Large intestine (tissue), 3 donors: Measurements from ENCODE around the gene FUT8. TPM values are rescaled to one million over a fixed set of nuclear protein-coding genes. Genes with fewer than 3 reads are reported as not detected.

Experiments used
- DNase-seq, 2 donors: peaks; one replicate each; pipeline versions ENCODE4 v3.0.0 to v3.0.0-alpha.2; 2013
- H3K27ac ChIP-seq: one replicate; pipeline ENCODE4 v1.5.1; 2013; ENCODE audit warnings: low read length
- H3K27me3 ChIP-seq: 2 replicates; pipeline ENCODE4 v1.6.1; 2013; ENCODE audit warnings: low read length; ENCODE audit not compliant: control insufficient read depth, insufficient read depth
- H3K36me3 ChIP-seq: 2 replicates; pipeline ENCODE4 v1.6.1; 2013; ENCODE audit warnings: low read length; ENCODE audit not compliant: control insufficient read depth, insufficient read depth
- H3K4me1 ChIP-seq: one replicate; pipeline ENCODE4 v1.6.1; 2013; ENCODE audit warnings: low read length; ENCODE audit not compliant: control insufficient read depth, insufficient read depth
- H3K4me3 ChIP-seq: one replicate; pipeline ENCODE4 v1.5.1; 2013; ENCODE audit warnings: low read length
- H3K9me3 ChIP-seq: one replicate; pipeline ENCODE4 v1.6.1; 2013; ENCODE audit warnings: mild to moderate bottlenecking, low read depth, low read length, moderate library complexity; ENCODE audit not compliant: control insufficient read depth
- WGBS: methylation state at CpG from one replicate; pipeline ENCODE4 v1.1.5; 2013; ENCODE audit warnings: low lambda C conversion rate; ENCODE audit not compliant: insufficient coverage; 5-methylcytosine and 5-hydroxymethylcytosine counted together
- polyA plus RNA-seq: library from polyadenylated mRNA; unstranded; fragments of 120-200 nt; gene quantifications from one replicate; pipeline ENCODE4 v1.2.1, GENCODE V29; 2013

The FUT8 gene
- polyA plus RNA-seq, 1 donor, result 53.7 TPM

DNA sequence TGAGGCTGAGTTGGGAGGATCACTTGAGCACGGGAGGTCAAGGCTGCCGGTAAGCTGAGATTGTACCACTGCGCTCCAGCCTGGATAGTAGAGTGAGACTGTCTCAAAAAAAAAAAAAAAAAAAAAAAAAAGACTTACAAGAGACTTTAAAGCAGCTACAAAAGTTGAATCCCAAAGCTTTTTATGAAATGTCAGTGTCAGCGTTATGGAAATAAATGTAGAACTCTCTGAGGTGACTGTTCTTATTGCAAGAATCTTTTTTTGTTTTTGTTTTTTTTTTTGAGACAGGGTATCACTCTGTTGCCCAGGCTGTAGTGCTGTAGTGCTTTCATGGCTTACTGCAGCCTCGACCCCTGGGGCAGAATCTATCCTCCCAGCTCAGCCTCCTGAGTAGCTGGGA is 17.2 kb downstream of the FUT8 start:
- Histone ChIP-seq H3K36me3 (no peaks in the 10 kb centered on the region), H3K27ac (no peak overlapping the region), H3K4me1 (no peaks in the 10 kb centered on the region), H3K9me3 (no peaks in the 10 kb centered on the region), H3K27me3 (no peaks in the 10 kb centered on the region), H3K4me3 (no peak overlapping the region)
- no peak for DNase-seq
- WGBS, result 100% methylated on average over 1 of the region's 5 CpGs

DNA sequence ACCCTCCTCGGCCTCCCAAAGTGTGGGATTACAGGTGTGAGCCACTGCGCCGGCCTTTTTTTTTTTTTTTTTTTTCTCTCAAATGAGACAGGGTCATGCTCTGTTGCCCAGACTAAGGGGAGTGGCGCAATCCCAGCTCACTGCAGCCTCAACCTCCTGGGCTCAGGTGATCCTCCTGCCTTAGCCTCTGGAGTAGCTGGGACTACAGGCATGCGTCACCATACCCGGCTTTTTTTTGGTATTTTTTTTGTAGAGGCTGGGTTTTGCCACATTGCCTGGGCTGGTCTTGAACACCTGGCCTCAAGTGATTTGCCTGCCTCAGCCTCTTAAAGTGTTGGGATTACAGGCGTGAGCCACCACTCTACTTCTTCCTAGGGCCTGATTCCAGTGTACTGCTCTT is 18.7 kb downstream of the FUT8 start:
- Histone ChIP-seq H3K4me1 (no peaks in the 10 kb centered on the region), H3K27ac (no peak overlapping the region), H3K4me3 (no peak overlapping the region), H3K9me3 (peaks cover 5% of the 10 kb centered on the region), H3K36me3 (peaks cover 3% of the 10 kb centered on the region), H3K27me3 (no peaks in the 10 kb centered on the region)
- DNase-seq, result no peak
- WGBS, result 100% methylated on average over 1 of the region's 7 CpGs

DNA sequence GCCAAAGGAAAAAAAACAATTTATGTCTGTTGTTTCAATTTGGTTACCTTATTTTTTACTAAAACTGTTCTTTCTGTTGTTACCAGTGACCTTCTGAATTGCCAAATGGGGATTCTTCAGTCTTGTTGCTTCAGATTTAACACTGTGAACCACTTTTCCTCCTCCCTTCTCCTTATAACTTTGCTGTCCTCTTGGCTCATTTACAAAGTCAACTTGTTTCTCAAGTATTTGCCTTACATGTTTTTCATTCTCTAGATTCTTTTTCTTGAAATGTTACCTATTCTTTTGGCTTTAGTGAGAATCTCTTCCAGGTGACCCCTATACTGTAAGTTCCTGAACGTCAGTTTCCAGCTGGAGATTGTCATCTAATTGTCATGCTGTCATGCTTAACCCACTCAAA is 19.4 kb downstream of the FUT8 start:
- Histone ChIP-seq H3K9me3 (peaks cover 5% of the 10 kb centered on the region), H3K36me3 (peaks cover 3% of the 10 kb centered on the region), H3K4me3 (no peak overlapping the region), H3K27me3 (no peaks in the 10 kb centered on the region), H3K4me1 (no peaks in the 10 kb centered on the region), H3K27ac (no peak overlapping the region)
- DNase-seq, result no peak
- 83% methylated on average over 1 of the region's 1 CpG for WGBS

DNA sequence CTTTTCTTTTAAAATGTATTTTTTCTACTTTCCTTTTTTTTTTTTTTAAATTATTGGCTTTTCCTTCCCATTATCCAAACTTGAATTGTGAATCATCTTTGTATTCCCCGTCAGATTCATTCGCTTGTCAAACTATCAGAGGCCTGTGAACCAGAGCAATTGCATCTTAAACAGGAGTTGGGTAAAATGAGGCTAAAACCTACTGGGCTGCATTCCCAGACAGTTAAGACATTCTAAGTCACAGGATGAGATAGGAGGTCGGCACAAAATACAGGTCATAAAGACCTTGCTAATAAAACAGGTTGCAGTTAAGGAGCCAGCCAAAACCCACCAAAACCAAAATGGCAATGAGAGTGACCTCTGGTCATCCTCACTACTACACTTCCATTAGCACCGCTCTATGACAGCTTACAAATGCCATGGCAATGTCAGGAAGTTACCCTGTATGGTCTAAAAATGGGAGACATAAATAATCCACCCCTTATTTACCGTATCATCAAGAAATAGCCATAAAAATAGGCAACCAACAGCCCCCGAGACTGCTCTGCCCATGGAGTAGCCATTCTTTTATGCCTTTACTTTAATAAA is 19.9 kb downstream of the FUT8 start:
- no peaks in the 10 kb centered on the region for H3K4me1 ChIP-seq
- WGBS, result 83% methylated on average over 2 of the region's 6 CpGs
- peaks cover 3% of the 10 kb centered on the region for H3K36me3 ChIP-seq
- H3K4me3 ChIP-seq, result no peak overlapping the region
- no peaks in the 10 kb centered on the region for H3K27me3 ChIP-seq
- H3K27ac ChIP-seq, result no peak overlapping the region
- peaks cover 5% of the 10 kb centered on the region for H3K9me3 ChIP-seq
- no peak for DNase-seq

DNA sequence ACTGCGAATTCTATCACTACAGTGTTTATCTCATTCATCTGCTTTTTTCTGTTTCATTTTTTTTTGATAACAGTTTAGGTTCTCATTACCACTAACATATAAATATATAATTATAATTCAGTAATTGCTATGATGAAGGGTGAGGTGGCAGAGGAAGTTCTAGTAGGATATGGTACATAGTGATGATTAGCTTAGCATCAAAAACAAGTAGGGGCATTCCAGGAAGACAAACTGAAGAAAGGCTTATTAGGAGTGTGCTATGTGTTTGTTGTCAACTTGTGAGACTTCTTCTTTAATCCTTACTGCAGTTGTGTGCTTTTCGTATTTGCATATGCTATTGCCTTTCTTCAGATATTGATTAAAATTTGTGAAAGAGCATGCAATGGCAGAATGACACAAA is 20.6 kb downstream of the FUT8 start:
- H3K4me1 ChIP-seq, result no peaks in the 10 kb centered on the region
- H3K27me3 ChIP-seq, result no peaks in the 10 kb centered on the region
- H3K27ac ChIP-seq, result no peak overlapping the region
- 100% methylated on average over 1 of the region's 2 CpGs for WGBS
- H3K4me3 ChIP-seq, result no peak overlapping the region
- no peak for DNase-seq
- peaks cover 5% of the 10 kb centered on the region for H3K9me3 ChIP-seq
- peaks cover 3% of the 10 kb centered on the region for H3K36me3 ChIP-seq

DNA sequence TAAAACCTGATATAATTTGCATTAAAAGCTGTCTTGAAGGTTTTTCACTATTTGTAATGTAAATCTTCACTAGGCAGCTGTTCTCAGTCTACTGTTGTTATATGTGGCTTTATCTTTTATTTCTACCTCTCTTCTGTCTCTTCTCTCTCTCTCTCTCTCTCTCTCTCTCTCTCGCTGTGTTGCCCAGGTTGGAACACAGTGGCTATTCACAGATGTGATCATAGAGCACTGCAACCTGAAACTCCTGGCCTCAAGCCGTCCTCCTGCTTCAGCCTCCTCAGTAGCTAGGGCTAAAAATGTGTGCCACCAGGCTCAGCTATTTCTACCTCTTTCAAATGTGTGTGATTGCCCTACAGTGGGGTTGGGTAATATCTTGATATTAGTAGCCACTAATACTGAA is 21.1 kb downstream of the FUT8 start:
- no peaks in the 10 kb centered on the region for H3K27me3 ChIP-seq
- peaks cover 5% of the 10 kb centered on the region for H3K9me3 ChIP-seq
- no peak for DNase-seq
- no peaks in the 10 kb centered on the region for H3K4me1 ChIP-seq
- WGBS, result no CpG with 5 or more reads among the region's 2 CpGs
- peaks cover 3% of the 10 kb centered on the region for H3K36me3 ChIP-seq
- no peak overlapping the region for H3K4me3 ChIP-seq
- H3K27ac ChIP-seq, result no peak overlapping the region

DNA sequence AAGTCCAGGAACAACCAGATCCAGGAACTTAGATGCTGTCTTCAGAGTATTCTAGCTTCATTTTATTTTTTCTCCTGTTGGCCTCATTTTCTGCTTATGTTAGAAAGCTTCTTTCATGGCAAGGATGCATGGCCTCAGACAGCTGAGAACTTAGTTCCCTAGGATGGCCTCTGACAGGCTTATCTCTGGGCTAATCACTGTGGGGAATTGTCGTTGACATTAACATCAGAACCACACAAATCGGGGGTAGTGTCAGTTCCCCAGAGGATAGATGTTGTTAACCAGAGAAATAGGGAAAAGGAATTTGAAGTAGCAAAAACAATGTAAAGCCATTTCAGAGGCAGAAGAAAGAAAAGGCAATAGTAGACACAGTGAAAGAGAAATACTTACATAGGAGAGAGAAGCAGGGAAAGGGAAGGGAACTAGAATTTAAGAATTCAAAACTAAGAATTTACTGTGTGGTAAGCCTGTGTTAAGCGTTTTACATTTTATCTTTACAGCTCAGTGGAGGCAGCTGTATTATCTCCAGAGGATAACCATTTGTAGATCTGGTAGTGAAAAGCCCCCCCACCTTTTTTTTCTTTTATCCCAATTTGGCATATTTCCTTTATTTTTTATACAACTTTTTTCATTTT is 21.8 kb downstream of the FUT8 start:
- no peak for DNase-seq
- Histone ChIP-seq H3K27me3 (no peaks in the 10 kb centered on the region), H3K9me3 (peaks cover 5% of the 10 kb centered on the region), H3K4me3 (no peak overlapping the region), H3K36me3 (peaks cover 3% of the 10 kb centered on the region), H3K27ac (no peak overlapping the region), H3K4me1 (no peaks in the 10 kb centered on the region)
- no CpG with 5 or more reads among the region's 3 CpGs for WGBS

DNA sequence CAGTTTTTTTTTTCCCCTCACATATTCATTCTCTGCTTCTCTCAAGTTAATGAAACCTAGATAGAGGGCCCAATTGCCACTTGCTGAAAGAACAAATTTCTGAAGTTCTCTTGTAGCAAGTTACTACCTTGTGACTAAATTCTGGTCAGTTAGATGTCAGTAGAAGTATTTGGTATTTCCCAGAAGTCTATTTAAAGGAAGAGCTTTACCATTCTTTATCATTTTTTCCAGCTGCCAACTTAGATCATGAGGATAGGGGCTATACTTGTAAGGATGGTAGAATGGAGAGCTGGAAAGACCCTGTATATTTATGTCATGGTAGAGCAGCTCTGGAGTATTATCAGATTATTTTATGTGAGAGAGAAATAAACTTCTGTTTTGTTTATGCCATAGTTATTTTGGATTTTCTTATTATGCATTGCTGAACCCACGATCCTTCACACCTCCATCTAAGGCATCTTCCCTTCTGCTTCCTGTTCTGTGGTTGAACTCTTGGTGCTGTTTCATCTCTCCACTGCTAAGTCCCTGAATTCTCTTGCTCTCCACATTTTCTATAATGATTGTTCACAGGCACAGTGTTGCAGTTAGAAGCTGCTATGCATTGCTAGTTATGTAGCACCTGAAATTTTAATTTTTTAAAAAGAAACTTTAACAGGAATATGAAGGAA is 25.9 kb downstream of the FUT8 start:
- peaks cover 5% of the 10 kb centered on the region for H3K9me3 ChIP-seq
- no peak overlapping the region for H3K4me3 ChIP-seq
- H3K27ac ChIP-seq, result no peak overlapping the region
- DNase-seq, result no peak
- no peaks in the 10 kb centered on the region for H3K27me3 ChIP-seq
- 60% methylated on average over 1 of the region's 1 CpG for WGBS
- H3K4me1 ChIP-seq, result no peaks in the 10 kb centered on the region
- peaks cover 3% of the 10 kb centered on the region for H3K36me3 ChIP-seq

DNA sequence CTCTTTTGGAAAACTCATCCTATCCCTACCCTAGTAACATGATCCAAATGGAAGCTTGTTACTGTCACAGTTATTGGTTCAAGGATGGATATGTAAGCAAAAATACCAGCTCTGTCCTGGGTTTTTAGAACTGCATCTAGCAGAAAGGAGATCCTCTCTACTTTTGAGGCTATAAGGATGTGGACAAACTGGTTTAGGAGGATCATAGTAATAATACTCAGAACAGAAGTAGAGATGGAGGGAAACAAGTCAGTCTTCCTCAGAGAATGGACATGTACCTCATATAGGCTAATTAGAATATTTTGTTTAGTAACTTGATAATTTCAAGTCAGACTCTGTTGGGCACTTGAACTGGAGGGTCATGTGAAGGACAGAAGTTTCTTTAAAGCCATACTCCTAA is 26.6 kb downstream of the FUT8 start:
- H3K4me3 ChIP-seq, result no peak overlapping the region
- no peaks in the 10 kb centered on the region for H3K27me3 ChIP-seq
- H3K4me1 ChIP-seq, result no peaks in the 10 kb centered on the region
- H3K9me3 ChIP-seq, result peaks cover 5% of the 10 kb centered on the region
- H3K36me3 ChIP-seq, result peaks cover 3% of the 10 kb centered on the region
- H3K27ac ChIP-seq, result no peak overlapping the region
- no peak for DNase-seq

DNA sequence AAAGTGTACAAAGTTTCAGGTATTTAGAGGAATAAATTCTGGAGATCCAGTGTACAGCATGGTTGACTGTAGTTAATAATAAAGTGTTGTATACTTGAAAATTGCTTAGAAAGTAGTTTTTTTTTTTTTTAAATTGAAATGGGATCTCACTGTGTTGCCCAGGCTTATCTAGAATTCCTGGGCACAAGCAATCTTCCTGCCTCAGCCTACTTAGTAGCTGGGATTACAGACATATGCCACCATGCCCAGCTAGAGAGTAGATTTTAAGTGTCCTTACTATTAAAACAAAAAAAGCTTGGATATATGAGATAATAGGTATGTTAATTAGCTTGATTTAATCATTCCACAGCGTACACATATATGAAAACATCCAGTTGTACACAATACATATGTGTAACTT is 27.7 kb downstream of the FUT8 start:
- peaks cover 8% of the 10 kb centered on the region for H3K9me3 ChIP-seq
- no peaks in the 10 kb centered on the region for H3K27me3 ChIP-seq
- no peak for DNase-seq
- no peak overlapping the region for H3K27ac ChIP-seq
- peaks cover 3% of the 10 kb centered on the region for H3K36me3 ChIP-seq
- H3K4me3 ChIP-seq, result no peak overlapping the region
- WGBS, result no CpG with 5 or more reads among the region's 1 CpG
- H3K4me1 ChIP-seq, result no peaks in the 10 kb centered on the region

DNA sequence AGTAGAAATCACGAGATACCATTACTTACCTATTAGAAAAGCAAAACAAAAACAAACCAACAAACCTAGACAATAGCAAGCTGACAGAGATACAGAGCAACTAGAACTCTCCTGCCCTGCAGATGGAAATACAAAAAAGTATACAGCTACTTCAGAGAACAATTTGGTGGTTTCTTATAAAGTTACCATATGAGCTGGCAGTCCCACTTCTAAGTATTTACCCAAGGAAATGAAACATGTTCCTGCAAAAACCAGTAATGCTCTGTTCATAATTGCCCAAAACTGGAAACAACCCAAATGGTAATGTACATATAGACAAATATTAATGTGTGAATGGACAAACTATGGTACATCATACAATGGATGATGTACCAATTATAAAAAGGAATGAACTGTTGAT is 31.7 kb downstream of the FUT8 start:
- WGBS, result no CpG with 5 or more reads among the region's 1 CpG
- H3K36me3 ChIP-seq, result no peaks in the 10 kb centered on the region
- no peaks in the 10 kb centered on the region for H3K27me3 ChIP-seq
- no peaks in the 10 kb centered on the region for H3K4me1 ChIP-seq
- H3K9me3 ChIP-seq, result peaks cover 3% of the 10 kb centered on the region
- H3K27ac ChIP-seq, result no peak overlapping the region
- H3K4me3 ChIP-seq, result no peak overlapping the region
- no peak for DNase-seq
